ENCODE measurements around the gene ATG9B.

The ATG9B gene

GRCh38 chr7:151001546-151001945 is 22.7 kb downstream of the ATG9B start:
- TF ChIP-seq, protein P1, sequence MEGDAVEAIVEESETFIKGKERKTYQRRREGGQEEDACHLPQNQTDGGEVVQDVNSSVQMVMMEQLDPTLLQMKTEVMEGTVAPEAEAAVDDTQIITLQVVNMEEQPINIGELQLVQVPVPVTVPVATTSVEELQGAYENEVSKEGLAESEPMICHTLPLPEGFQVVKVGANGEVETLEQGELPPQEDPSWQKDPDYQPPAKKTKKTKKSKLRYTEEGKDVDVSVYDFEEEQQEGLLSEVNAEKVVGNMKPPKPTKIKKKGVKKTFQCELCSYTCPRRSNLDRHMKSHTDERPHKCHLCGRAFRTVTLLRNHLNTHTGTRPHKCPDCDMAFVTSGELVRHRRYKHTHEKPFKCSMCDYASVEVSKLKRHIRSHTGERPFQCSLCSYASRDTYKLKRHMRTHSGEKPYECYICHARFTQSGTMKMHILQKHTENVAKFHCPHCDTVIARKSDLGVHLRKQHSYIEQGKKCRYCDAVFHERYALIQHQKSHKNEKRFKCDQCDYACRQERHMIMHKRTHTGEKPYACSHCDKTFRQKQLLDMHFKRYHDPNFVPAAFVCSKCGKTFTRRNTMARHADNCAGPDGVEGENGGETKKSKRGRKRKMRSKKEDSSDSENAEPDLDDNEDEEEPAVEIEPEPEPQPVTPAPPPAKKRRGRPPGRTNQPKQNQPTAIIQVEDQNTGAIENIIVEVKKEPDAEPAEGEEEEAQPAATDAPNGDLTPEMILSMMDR (IDR thresholded peaks at IDR 0.05; ENCODE audit: low read depth, low read length): no peak
- H3K4me3 ChIP-seq (ENCODE audit: low read depth, low read length): no peak overlapping the region
- no peak for DNase-seq (ENCODE audit: low read depth, low spot score)
- in situ Hi-C loops (cut with HindIII; ENCODE audit: low sequenced_read_pairs): no loop called here

DNA sequence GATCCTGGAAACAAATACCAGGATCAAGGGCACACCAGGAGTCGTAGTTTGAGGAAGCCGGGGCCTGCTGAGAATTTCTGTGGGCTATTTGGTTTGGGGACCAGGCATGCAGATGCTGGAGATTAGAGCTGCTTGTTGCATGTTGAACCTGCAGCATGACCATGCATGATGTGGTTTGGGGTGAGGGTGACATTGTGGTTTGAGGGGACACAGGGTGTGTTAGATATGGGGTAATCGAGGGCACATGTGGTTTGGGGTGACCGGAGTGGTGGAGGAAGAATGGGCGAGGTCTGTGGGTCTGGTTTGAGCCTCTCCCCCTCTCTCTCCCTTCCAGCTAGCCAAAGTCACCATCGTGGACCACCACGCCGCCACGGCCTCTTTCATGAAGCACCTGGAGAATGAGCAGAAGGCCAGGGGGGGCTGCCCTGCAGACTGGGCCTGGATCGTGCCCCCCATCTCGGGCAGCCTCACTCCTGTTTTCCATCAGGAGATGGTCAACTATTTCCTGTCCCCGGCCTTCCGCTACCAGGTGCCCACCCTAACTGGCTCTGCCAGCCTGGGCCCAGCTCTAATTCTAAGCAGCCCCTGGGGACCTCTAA is 23.3 kb downstream of the ATG9B start:
- TF ChIP-seq, protein P1 (IDR thresholded peaks at IDR 0.05; ENCODE audit: low read depth, low read length): no peak
- in situ Hi-C loops (cut with HindIII; ENCODE audit: low sequenced_read_pairs): no loop called here
- no peak overlapping the region for H3K4me3 ChIP-seq (ENCODE audit: low read depth, low read length)
- no peak for DNase-seq (ENCODE audit: low read depth, low spot score)

DNA sequence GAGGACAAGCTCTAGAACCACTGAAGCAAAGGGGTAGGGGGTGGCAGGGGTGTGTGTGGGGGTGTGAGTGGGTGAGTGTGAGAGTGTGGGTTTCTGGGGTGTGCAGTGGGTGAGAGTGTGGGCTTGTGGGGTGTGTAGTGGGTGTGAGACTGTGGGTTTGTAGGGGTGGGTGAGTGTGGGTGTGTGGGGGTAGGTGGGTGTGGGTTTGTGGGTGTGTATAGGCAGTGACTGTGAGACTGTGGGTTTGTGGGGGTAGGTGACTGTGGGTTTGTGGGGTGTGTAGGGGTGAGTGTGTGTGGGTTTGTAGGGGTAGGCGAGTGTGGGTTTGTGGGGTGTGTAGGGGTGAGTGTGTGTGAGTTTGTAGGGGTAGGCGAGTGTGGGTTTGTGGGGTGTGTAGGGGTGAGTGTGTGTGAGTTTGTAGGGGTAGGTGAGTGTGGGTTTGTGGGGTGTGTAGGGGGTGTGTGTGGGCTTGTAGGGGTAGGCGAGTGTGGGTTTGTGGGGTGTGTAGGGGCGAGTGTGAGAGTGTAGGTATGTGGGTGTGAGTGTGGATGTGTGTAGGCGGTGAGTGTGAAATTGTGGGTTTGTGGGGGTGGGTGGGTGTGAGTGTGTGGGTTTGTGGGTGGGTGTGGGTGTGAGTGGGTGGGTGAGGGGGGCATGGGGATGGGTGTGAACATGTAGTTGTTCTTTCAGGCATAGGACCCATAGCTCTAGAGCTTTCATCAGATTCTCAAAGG is 24.6 kb downstream of the ATG9B start:
- DNase-seq (ENCODE audit: low read depth, low spot score): no peak
- TF ChIP-seq, protein P1 (IDR thresholded peaks at IDR 0.05; ENCODE audit: low read depth, low read length): no peak
- H3K4me3 ChIP-seq (ENCODE audit: low read depth, low read length): no peak overlapping the region
- in situ Hi-C loops (cut with HindIII; ENCODE audit: low sequenced_read_pairs): no loop called here

DNA sequence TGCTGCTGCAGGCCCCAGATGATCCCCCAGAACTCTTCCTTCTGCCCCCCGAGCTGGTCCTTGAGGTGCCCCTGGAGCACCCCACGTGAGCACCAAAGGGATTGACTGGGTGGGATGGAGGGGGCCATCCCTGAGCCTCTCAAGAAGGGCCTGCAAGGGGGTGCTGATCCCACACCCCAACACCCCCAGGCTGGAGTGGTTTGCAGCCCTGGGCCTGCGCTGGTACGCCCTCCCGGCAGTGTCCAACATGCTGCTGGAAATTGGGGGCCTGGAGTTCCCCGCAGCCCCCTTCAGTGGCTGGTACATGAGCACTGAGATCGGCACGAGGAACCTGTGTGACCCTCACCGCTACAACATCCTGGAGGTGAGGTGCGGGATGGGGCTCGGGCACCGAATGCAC is 25.3 kb downstream of the ATG9B start:
- TF ChIP-seq, protein P1 (IDR thresholded peaks at IDR 0.05; ENCODE audit: low read depth, low read length): no peak
- in situ Hi-C loops (cut with HindIII; ENCODE audit: low sequenced_read_pairs): no loop called here
- H3K4me3 ChIP-seq (ENCODE audit: low read depth, low read length): no peak overlapping the region
- DNase-seq (ENCODE audit: low read depth, low spot score): no peak

DNA sequence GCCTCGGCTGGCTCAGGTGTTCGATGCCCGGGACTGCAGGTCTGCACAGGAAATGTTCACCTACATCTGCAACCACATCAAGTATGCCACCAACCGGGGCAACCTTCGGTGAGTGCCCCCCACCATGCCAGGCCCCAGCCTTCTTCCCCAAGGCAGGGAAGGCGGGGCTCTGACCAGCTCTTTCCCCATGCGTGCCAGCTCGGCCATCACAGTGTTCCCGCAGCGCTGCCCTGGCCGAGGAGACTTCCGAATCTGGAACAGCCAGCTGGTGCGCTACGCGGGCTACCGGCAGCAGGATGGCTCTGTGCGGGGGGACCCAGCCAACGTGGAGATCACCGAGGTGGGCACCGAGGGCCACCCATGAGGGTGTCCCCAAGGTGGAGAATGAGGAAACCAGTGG is 26.0 kb downstream of the ATG9B start:
- TF ChIP-seq, protein P1 (IDR thresholded peaks at IDR 0.05; ENCODE audit: low read depth, low read length): no peak
- no peak overlapping the region for H3K4me3 ChIP-seq (ENCODE audit: low read depth, low read length)
- DNase-seq (ENCODE audit: low read depth, low spot score): no peak
- in situ Hi-C loops (cut with HindIII; ENCODE audit: low sequenced_read_pairs): no loop called here

DNA sequence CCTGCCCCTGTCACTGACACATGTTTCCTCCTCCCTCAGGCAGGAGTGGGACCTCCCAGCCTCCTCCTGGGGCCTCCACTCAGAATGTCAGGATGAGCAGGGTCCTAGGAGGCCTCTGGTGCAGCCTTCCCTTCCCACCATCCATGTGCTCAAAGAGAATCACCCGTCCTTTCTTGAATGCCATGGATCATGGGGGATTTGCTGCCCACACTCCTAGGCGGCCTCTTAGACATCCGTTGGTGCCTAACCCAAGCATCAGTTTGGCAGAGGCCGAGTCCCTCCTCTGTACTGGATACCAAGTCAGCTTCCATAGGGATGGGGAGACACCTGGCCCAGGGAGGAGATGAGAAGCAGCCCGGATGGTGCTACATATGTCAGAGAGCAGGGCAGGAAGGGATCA is 26.5 kb downstream of the ATG9B start:
- no peak for DNase-seq (ENCODE audit: low read depth, low spot score)
- TF ChIP-seq, protein P1 (IDR thresholded peaks at IDR 0.05; ENCODE audit: low read depth, low read length): no peak
- in situ Hi-C loops (cut with HindIII; ENCODE audit: low sequenced_read_pairs): no loop called here

More for the DNA sequence above, 26.5 kb downstream of the ATG9B start:
- H3K4me3 ChIP-seq (ENCODE audit: low read depth, low read length): no peak overlapping the region
